ENCODE results near the gene TENM3. TPM values are rescaled to one million over a fixed set of nuclear protein-coding genes. Genes with fewer than 3 reads are reported as not detected.

The TENM3 gene
- total and polyA plus RNA-seq, 2 donors (not counting 3 experiments of a cell fraction or from before 2014, with no cell fraction given): 3.2 to 6.2 TPM

DNA sequence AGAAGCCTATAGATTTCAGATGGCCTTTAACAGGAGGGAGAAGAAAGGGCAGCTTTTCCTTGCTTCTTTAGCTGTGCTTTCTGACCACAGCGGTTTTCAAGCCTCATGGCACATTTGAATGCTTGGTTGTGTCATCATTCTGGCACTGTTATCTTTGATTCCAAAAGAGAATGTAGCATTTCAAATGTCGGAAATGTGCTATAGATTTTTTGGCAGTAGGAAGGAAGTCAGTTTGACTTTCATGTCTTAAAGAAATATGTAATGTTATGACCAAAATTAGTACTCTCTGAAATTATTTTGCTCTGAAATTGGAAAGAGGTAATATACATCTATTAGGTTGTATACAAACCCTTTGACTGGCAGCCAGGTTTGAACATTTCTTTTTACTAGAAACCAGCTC lies 171.9 kb downstream of the TENM3 start:
- ChIA-PET CTCF (no interaction called here), POLR2A (no interaction called here)
- H3K4me3 ChIP-seq (replicated peaks in 1 of 3; ENCODE audit: insufficient read depth in 1 of 3, low read depth in 1 of 3, low read length in 3 of 3): no peak overlapping the region
- no peaks in the 10 kb centered on the region for H3K4me1 ChIP-seq (ENCODE audit: control insufficient read depth, extremely low read depth, insufficient read depth, low read length)
- H3K36me3 ChIP-seq (ENCODE audit: control insufficient read depth in 2 of 2, extremely low read depth in 1 of 2, insufficient read depth in 2 of 2, low read length in 2 of 2): no peaks in the 10 kb centered on the region
- DNase-seq (ENCODE audit: low read depth, low spot score) (no peak), FAIRE-seq (no peak)
- H3K27ac ChIP-seq (ENCODE audit: insufficient read depth, low read depth, low read length): no peak overlapping the region
- H3K79me2 ChIP-seq (ENCODE audit: control insufficient read depth, insufficient read depth, low read length): no peaks in the 10 kb centered on the region
- intact Hi-C loops (cut with micrococcal nuclease) (no loop called here), dilution Hi-C loops (cut with MboI; ENCODE audit: extremely low pct_ligation_motif_present, low sequenced_read_pairs) (no loop called here)
- no peaks in the 10 kb centered on the region for H3K9me1 ChIP-seq (replicated peaks; ENCODE audit: control insufficient read depth, extremely low read depth, insufficient read depth, low read length)
- no peaks in the 10 kb centered on the region for H4K20me1 ChIP-seq (replicated peaks; ENCODE audit: control insufficient read depth, extremely low read depth, insufficient read depth, low read length)
- BruUV-seq (replicated peaks): no TSS peak
- no peaks in the 10 kb centered on the region for H3K9me3 ChIP-seq (replicated peaks; ENCODE audit: control insufficient read depth, insufficient read depth, low read length)
- no peak overlapping the region for H3K9ac ChIP-seq (replicated peaks; ENCODE audit: extremely low read depth, insufficient read depth, low read length)
- no peaks in the 10 kb centered on the region for H3K27me3 ChIP-seq (ENCODE audit: control insufficient read depth in 2 of 2, insufficient read depth in 2 of 2, low read length in 2 of 2)
- no peak for TF ChIP-seq POLR2AphosphoS5 (IDR thresholded peaks at IDR 0.05; ENCODE audit: insufficient read depth, low read depth, low read length)
- TF ChIP-seq MYC (IDR thresholded peaks at IDR 0.05; ENCODE audit: low read depth, low read length): no peak
- no peak for TF ChIP-seq GATA2 (IDR thresholded peaks at IDR 0.05; ENCODE audit: insufficient read depth, insufficient read length, low read depth, low read length)
- TF ChIP-seq JUN (IDR thresholded peaks at IDR 0.05; ENCODE audit: borderline replicate concordance, insufficient read depth, insufficient read length, low read depth): no peak
- TF ChIP-seq FOS (IDR thresholded peaks at IDR 0.05; ENCODE audit: borderline replicate concordance, insufficient read depth, low read length): no peak
- TF ChIP-seq POLR2A (IDR thresholded peaks at IDR 0.05; ENCODE audit: low read depth, low read length): no peak
- TF ChIP-seq, protein P1, sequence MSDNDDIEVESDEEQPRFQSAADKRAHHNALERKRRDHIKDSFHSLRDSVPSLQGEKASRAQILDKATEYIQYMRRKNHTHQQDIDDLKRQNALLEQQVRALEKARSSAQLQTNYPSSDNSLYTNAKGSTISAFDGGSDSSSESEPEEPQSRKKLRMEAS (IDR thresholded peaks at IDR 0.05; ENCODE audit: insufficient read depth, insufficient read length): no peak
- no peak for TF ChIP-seq EZH2 (IDR thresholded peaks at IDR 0.05; ENCODE audit: borderline replicate concordance, low read depth, low read length, severe bottlenecking)
- TF ChIP-seq, protein P2, sequence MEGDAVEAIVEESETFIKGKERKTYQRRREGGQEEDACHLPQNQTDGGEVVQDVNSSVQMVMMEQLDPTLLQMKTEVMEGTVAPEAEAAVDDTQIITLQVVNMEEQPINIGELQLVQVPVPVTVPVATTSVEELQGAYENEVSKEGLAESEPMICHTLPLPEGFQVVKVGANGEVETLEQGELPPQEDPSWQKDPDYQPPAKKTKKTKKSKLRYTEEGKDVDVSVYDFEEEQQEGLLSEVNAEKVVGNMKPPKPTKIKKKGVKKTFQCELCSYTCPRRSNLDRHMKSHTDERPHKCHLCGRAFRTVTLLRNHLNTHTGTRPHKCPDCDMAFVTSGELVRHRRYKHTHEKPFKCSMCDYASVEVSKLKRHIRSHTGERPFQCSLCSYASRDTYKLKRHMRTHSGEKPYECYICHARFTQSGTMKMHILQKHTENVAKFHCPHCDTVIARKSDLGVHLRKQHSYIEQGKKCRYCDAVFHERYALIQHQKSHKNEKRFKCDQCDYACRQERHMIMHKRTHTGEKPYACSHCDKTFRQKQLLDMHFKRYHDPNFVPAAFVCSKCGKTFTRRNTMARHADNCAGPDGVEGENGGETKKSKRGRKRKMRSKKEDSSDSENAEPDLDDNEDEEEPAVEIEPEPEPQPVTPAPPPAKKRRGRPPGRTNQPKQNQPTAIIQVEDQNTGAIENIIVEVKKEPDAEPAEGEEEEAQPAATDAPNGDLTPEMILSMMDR (IDR thresholded peaks at IDR 0.05; ENCODE audit: extremely low read depth in 1 of 2, insufficient read depth in 1 of 2, low read depth in 1 of 2, low read length in 2 of 2): no peak
- no peak overlapping the region for H3K4me2 ChIP-seq (ENCODE audit: insufficient read depth, low read length)
- no peak overlapping the region for H2AFZ ChIP-seq (ENCODE audit: low read depth, low read length)
